ENCODE results near the gene TTC3. TPM values are rescaled to one million over a fixed set of nuclear protein-coding genes. Genes with fewer than 3 reads are reported as not detected.

TTC3 gene
- total RNA-seq, 1 experiment from 2014 or later, result 29.0 TPM

DNA sequence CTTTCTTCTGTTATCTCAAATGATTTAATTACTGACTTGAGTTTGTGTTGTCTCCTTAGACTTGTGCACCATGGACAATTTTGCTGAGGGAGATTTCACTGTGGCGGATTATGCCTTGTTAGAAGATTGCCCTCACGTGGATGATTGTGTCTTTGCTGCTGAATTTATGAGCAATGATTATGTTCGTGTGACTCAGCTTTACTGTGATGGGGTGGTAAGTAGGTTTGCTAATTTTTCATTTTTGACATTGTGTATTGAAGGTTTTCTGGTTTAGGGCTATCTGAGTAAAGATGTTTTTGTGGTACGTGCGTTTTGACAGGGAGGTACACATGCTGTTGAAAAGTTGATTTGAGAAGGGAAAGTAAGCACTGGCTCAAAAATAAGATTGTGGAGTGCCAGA, 14.1 kb downstream of the TTC3 start:
- TF ChIP-seq ZNF671 (CRISPR knock-in tag; IDR thresholded peaks at IDR 0.05) (no peak), CREB1 (CRISPR knock-in tag; IDR thresholded peaks at IDR 0.05) (no peak), ZNF121 (CRISPR knock-in tag; IDR thresholded peaks at IDR 0.05) (no peak), TEAD1 (CRISPR knock-in tag; IDR thresholded peaks at IDR 0.05) (no peak), MXD4 (CRISPR knock-in tag; IDR thresholded peaks at IDR 0.05; ENCODE audit: borderline replicate concordance) (no peak), JUN (CRISPR knock-in tag; IDR thresholded peaks at IDR 0.05) (no peak), JAZF1 (CRISPR knock-in tag; IDR thresholded peaks at IDR 0.05) (no peak), SMAD3 (CRISPR knock-in tag; IDR thresholded peaks at IDR 0.05; ENCODE audit: borderline replicate concordance) (no peak), ZNF396 (CRISPR knock-in tag; IDR thresholded peaks at IDR 0.05; ENCODE audit: borderline replicate concordance) (no peak), ATF1 (CRISPR knock-in tag; IDR thresholded peaks at IDR 0.05) (no peak), TP53 (CRISPR knock-in tag; IDR thresholded peaks at IDR 0.05) (no peak), NFYB (CRISPR knock-in tag; conservative IDR thresholded peaks at IDR 0.05; ENCODE audit: low read depth) (no peak)
- TF ChIP-seq, protein P1, sequence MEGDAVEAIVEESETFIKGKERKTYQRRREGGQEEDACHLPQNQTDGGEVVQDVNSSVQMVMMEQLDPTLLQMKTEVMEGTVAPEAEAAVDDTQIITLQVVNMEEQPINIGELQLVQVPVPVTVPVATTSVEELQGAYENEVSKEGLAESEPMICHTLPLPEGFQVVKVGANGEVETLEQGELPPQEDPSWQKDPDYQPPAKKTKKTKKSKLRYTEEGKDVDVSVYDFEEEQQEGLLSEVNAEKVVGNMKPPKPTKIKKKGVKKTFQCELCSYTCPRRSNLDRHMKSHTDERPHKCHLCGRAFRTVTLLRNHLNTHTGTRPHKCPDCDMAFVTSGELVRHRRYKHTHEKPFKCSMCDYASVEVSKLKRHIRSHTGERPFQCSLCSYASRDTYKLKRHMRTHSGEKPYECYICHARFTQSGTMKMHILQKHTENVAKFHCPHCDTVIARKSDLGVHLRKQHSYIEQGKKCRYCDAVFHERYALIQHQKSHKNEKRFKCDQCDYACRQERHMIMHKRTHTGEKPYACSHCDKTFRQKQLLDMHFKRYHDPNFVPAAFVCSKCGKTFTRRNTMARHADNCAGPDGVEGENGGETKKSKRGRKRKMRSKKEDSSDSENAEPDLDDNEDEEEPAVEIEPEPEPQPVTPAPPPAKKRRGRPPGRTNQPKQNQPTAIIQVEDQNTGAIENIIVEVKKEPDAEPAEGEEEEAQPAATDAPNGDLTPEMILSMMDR (IDR thresholded peaks at IDR 0.05), result no peak
- TF ChIP-seq, protein P2, sequence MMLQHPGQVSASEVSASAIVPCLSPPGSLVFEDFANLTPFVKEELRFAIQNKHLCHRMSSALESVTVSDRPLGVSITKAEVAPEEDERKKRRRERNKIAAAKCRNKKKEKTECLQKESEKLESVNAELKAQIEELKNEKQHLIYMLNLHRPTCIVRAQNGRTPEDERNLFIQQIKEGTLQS (CRISPR knock-in tag; conservative IDR thresholded peaks at IDR 0.05), result no peak
- TF ChIP-seq, protein P3, sequence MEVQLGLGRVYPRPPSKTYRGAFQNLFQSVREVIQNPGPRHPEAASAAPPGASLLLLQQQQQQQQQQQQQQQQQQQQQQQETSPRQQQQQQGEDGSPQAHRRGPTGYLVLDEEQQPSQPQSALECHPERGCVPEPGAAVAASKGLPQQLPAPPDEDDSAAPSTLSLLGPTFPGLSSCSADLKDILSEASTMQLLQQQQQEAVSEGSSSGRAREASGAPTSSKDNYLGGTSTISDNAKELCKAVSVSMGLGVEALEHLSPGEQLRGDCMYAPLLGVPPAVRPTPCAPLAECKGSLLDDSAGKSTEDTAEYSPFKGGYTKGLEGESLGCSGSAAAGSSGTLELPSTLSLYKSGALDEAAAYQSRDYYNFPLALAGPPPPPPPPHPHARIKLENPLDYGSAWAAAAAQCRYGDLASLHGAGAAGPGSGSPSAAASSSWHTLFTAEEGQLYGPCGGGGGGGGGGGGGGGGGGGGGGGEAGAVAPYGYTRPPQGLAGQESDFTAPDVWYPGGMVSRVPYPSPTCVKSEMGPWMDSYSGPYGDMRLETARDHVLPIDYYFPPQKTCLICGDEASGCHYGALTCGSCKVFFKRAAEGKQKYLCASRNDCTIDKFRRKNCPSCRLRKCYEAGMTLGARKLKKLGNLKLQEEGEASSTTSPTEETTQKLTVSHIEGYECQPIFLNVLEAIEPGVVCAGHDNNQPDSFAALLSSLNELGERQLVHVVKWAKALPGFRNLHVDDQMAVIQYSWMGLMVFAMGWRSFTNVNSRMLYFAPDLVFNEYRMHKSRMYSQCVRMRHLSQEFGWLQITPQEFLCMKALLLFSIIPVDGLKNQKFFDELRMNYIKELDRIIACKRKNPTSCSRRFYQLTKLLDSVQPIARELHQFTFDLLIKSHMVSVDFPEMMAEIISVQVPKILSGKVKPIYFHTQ (CRISPR knock-in tag; IDR thresholded peaks at IDR 0.05), result no peak
- TF ChIP-seq, protein P4, sequence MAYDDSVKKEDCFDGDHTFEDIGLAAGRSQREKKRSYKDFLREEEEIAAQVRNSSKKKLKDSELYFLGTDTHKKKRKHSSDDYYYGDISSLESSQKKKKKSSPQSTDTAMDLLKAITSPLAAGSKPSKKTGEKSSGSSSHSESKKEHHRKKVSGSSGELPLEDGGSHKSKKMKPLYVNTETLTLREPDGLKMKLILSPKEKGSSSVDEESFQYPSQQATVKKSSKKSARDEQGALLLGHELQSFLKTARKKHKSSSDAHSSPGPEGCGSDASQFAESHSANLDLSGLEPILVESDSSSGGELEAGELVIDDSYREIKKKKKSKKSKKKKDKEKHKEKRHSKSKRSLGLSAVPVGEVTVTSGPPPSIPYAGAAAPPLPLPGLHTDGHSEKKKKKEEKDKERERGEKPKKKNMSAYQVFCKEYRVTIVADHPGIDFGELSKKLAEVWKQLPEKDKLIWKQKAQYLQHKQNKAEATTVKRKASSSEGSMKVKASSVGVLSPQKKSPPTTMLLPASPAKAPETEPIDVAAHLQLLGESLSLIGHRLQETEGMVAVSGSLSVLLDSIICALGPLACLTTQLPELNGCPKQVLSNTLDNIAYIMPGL (CRISPR knock-in tag; IDR thresholded peaks at IDR 0.05), result no peak
- no peaks in the 10 kb centered on the region for H3K36me3 Mint-ChIP-seq
- CTCF ChIA-PET, result interaction anchor here (1.0 to 2.7 kb wide), 3 partner anchors 77 to 110 kb away, joined by 3 to 8 read pairs (median 6); no protein-coding TSS in a partner anchor

DNA sequence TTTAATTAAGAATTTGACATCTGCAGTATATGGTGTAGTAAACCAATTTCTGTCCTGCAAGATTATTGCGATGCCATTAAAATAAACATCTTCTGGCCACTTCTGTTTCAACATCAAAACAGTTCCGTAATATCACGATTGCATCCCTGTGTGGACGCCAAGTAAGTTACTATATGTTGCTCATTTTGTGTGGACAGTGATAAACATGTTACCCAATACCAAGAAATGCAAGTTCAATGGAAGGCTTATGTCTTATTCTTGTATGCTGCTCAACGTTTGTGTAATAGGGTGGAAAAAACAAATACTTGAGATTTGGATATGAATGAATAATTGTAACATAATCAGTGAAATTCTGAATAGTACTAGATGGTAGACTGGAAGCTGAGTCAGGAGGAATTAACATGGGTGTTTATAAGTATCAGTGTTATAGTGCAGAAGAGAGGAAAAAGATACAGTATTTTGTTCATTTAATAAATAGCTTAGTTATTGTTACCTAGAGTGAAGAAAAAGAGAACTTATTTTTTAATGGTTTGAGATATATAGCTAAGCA, 15.2 kb downstream of the TTC3 start:
- H3K4me1 Mint-ChIP-seq, result no peaks in the 10 kb centered on the region
- POLR2A ChIA-PET, result no interaction called here
- no peak overlapping the region for H3K27ac Mint-ChIP-seq
- ATAC-seq (no peak), DNase-seq (ENCODE audit: low spot score) (no peak)
- no peaks in the 10 kb centered on the region for H3K27me3 Mint-ChIP-seq (ENCODE audit: low read depth)
- no peaks in the 10 kb centered on the region for H3K36me3 Mint-ChIP-seq
- H3K9me3 Mint-ChIP-seq, result no peaks in the 10 kb centered on the region
- no peak for TF ChIP-seq ZNF138 (CRISPR knock-in tag; conservative IDR thresholded peaks at IDR 0.05)
- TF ChIP-seq, protein P5, sequence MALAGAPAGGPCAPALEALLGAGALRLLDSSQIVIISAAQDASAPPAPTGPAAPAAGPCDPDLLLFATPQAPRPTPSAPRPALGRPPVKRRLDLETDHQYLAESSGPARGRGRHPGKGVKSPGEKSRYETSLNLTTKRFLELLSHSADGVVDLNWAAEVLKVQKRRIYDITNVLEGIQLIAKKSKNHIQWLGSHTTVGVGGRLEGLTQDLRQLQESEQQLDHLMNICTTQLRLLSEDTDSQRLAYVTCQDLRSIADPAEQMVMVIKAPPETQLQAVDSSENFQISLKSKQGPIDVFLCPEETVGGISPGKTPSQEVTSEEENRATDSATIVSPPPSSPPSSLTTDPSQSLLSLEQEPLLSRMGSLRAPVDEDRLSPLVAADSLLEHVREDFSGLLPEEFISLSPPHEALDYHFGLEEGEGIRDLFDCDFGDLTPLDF (CRISPR knock-in tag; IDR thresholded peaks at IDR 0.05), result no peak
- CTCF ChIA-PET, result no interaction called here
- no peak overlapping the region for H3K4me3 Mint-ChIP-seq

More for the DNA sequence above, 14.1 kb downstream of the TTC3 start:
- Mint-ChIP-seq H3K4me1 (no peaks in the 10 kb centered on the region), H3K9me3 (no peaks in the 10 kb centered on the region), H3K4me3 (no peak overlapping the region), H3K27me3 (ENCODE audit: low read depth) (no peaks in the 10 kb centered on the region), H3K27ac (no peak overlapping the region)
- no peak for ATAC-seq
- POLR2A ChIA-PET, result no interaction called here
- DNase-seq (ENCODE audit: low spot score), result no peak

All from WTC11 (cell line).